Measurements from ENCODE around the gene NDUFC1.

- TF ChIP-seq CTCF (optimal IDR thresholded peaks at IDR 0.05 in 1 of 3, IDR thresholded peaks at IDR 0.05 in 1 of 3, conservative IDR thresholded peaks at IDR 0.05 in 1 of 3; ENCODE audit: extremely low read depth in 1 of 3, insufficient read depth in 2 of 3, low read length in 3 of 3) (no peak), EZH2 (IDR thresholded peaks at IDR 0.05; ENCODE audit: low read length) (no peak)
These were observed 49.2 kb downstream of the NDUFC1 start for GRCh38 chr4:139253046-139253445.

All from keratinocyte (primary cell).